Thyroid gland (tissue), 4 donors: ENCODE data around the gene C10orf90. TPM values are rescaled to one million over a fixed set of nuclear protein-coding genes. Genes with fewer than 3 reads are reported as not detected.

Source experiments
- DNase-seq, 2 donors: peaks; one replicate each; pipeline ENCODE4 v3.0.0-alpha.2; 2019
- H3K27ac ChIP-seq, 3 donors: fragments of 200-600 bp; sonication (generic); 1 replicate in 2 of 3; 2 replicates in 1 of 3; pipeline ENCODE4 v1.5.1; 2016 to 2019; ENCODE audit warnings: mild to moderate bottlenecking in 1 of 3, moderate library complexity in 1 of 3
- H3K27me3 ChIP-seq: fragments of 200-600 bp; sonication (generic); one replicate; pipeline ENCODE4 v1.5.1; 2019
- H3K36me3 ChIP-seq, 2 donors: fragments of 200-600 bp; sonication (generic); one replicate each; pipeline ENCODE4 v1.5.1; 2016 to 2019
- H3K4me1 ChIP-seq, 2 donors: fragments of 200-600 bp; sonication (generic); one replicate each; pipeline ENCODE4 v1.5.1; 2017 to 2019
- H3K4me3 ChIP-seq, 3 donors: fragments of 200-600 bp; sonication (generic); replicated peaks in 1 of 3; 1 replicate in 2 of 3; 2 replicates in 1 of 3; pipeline ENCODE4 v1.5.1; 2016; ENCODE audit warnings: mild to moderate bottlenecking in 1 of 3
- H3K9me3 ChIP-seq: fragments of 200-600 bp; sonication (generic); one replicate; pipeline ENCODE4 v1.5.1; 2017
- CTCF ChIP-seq, 6 experiments: fragments of 200-600 bp in 3 of 6; fragments of 450-650 bp in 3 of 6; sonication (generic) in 3 of 6; IDR thresholded peaks; one replicate each; pipeline ENCODE4 v1.5.1; 2016 to 2019; ENCODE audit warnings: antibody characterized with exemption in 6 of 6, mild to moderate bottlenecking in 2 of 6, inconsistent platforms in 1 of 6, moderate library complexity in 1 of 6
- POLR2A ChIP-seq, 2 donors: fragments of 450-650 bp; IDR thresholded peaks; one replicate each; pipeline ENCODE4 v1.6.1; 2017; ENCODE audit warnings: antibody characterized with exemption in 2 of 2, mild to moderate bottlenecking in 2 of 2, moderate library complexity in 1 of 2
- WGBS, 2 donors: methylation state at CpG; one replicate each; pipeline ENCODE4 v1.1.5; 2017; 5-methylcytosine and 5-hydroxymethylcytosine counted together
- intact Hi-C: fragments of 100-400 bp; cut with DNase I; formaldehyde crosslinking; loops from one replicate; pipeline ENCODE4 v1.15.1; 2023
- total RNA-seq, 4 donors: library from RNA; depleted of rRNA; stranded (reverse); fragments of >200 nt; gene quantifications; one replicate each; pipeline ENCODE4 v1.2.3, GENCODE V29; 2016

Gene C10orf90
- total RNA-seq, 4 donors from 2014 or later = 0.45 to 5.1 (median 2.0) TPM

DNA sequence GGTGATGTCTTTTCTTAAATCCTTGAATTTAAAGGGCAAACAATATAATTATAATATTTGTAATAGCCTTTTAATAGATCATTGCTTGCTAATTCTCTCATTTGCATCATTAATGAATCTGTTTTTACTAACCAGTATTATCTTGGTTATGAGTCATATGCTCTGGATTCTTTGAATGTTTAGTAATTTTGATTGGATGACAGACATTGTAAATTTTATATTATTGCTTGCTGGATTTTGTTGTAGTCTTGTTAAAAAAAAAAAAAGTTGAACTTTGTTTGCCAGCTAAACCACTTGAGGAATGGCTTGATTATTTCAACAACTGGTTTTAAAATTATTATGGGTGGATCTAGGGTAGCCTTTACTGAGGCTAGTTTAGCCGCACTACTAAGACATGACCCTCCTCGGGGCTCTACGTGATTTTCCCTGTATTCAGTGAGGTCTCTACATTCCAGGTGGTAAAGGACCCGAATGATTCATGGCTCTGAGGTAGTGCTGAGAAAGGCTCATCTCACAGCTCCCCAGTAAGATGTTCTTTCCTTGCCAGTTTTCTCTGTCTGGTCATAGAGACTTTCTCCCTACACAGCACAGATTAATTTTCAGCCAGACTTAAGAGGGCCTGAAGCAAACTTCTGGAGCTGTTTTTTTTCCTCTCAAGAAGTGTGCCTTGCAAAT is 8.5 kb downstream of the C10orf90 start:
- H3K27me3 ChIP-seq = no peaks in the 10 kb centered on the region
- no peaks in the 10 kb centered on the region for H3K9me3 ChIP-seq
- H3K36me3 ChIP-seq = no peaks in the 10 kb centered on the region
- intact Hi-C loops = no loop called here
- TF ChIP-seq POLR2A (IDR thresholded peaks at IDR 0.05) (no peak), CTCF (IDR thresholded peaks at IDR 0.05) (no peak)
- no peak overlapping the region for H3K4me3 ChIP-seq
- DNase-seq = no peak
- 73 to 75% methylated on average over 4 of the region's 4 CpGs for WGBS, 2 donors
- H3K27ac ChIP-seq = no peak overlapping the region
- H3K4me1 ChIP-seq = peaks cover 33 to 43% of the 10 kb centered on the region in 2 donors

GRCh38 chr10:126661356-126661755 is 9.1 kb downstream of the C10orf90 start:
- no peaks in the 10 kb centered on the region for H3K9me3 ChIP-seq
- H3K4me3 ChIP-seq = no peak overlapping the region
- peaks cover 36 to 49% of the 10 kb centered on the region in 2 donors for H3K4me1 ChIP-seq
- H3K27ac ChIP-seq = no peak overlapping the region
- no peaks in the 10 kb centered on the region for H3K27me3 ChIP-seq
- intact Hi-C loops = no loop called here
- TF ChIP-seq CTCF (IDR thresholded peaks at IDR 0.05) = no peak
- TF ChIP-seq POLR2A (IDR thresholded peaks at IDR 0.05) = no peak
- H3K36me3 ChIP-seq = no peaks in the 10 kb centered on the region
- 76 to 86% methylated on average over 1 of the region's 1 CpG for WGBS, 2 donors
- no peak for DNase-seq

DNA sequence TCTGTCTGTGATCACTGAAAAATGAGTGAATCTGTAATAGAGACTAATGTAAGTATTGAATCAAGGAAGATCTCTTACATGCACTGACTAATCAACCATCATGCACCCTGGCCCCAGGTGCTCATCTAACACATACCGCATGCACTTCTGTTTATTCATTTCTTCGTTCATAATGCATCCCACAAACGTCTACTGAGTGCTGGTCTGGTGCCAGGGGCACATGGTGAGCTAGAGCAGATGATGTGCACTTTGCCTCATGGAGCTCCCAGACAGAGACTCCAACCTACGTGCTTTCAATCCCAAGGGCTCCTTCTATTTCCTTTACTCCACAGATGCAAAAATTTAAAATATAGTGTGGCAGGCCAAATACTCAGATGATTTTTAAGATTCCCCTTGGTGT is 10.7 kb downstream of the C10orf90 start:
- Histone ChIP-seq H3K27ac (no peak overlapping the region), H3K4me3 (no peak overlapping the region), H3K9me3 (no peaks in the 10 kb centered on the region), H3K4me1 (peaks cover 41 to 52% of the 10 kb centered on the region in 2 donors), H3K27me3 (no peaks in the 10 kb centered on the region), H3K36me3 (no peaks in the 10 kb centered on the region)
- DNase-seq = no peak
- intact Hi-C loops = no loop called here
- no peak for TF ChIP-seq POLR2A (IDR thresholded peaks at IDR 0.05)
- no peak for TF ChIP-seq CTCF (IDR thresholded peaks at IDR 0.05)
- 82 to 87% methylated on average over 4 of the region's 4 CpGs for WGBS, 2 donors

DNA sequence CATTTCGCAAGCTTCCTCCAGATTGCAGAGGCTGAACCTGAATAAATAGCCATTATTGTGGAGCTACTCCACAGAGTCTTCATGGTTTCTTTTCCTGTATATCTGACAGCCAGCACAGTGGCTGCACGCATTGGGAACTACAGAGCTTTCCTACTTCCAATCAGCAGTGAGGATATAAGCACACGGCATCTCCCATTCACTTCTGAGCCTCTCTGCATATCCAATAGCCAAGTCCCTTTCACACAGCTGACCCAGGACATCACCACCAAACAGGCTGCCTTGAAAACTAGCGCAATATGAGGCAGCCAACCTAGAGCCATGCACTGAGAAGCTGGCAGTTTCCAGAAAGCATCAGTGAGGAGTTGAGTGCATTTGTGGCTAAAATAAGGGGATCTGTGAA is 11.6 kb downstream of the C10orf90 start:
- 93 to 96% methylated on average over 4 of the region's 4 CpGs for WGBS, 2 donors
- H3K27me3 ChIP-seq = no peaks in the 10 kb centered on the region
- intact Hi-C loops = no loop called here
- no peak for TF ChIP-seq POLR2A (IDR thresholded peaks at IDR 0.05)
- no peak overlapping the region for H3K4me3 ChIP-seq
- H3K36me3 ChIP-seq = no peaks in the 10 kb centered on the region
- DNase-seq = no peak
- H3K27ac ChIP-seq = no peak overlapping the region
- no peaks in the 10 kb centered on the region for H3K9me3 ChIP-seq
- H3K4me1 ChIP-seq = peaks cover 41 to 52% of the 10 kb centered on the region in 2 donors

DNA sequence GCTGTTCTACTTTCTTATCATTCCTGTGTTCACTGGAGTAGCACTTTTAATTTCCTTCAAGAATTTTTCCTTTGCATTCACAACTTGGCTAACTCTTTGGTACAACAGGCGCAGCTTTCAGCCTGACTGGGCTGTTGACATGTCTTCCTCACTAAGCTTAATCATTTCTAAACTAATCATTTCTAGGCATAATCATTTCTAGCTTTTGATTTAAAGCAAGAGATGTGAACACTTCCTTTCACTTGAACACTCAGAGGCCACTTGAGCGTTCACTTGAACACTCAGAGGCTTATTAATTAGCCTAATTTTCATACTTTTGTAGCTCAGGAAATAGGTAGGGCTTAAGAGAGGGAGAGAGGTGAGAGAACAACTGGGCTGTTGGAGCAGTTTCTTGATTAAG is 15.9 kb downstream of the C10orf90 start:
- peak; percentile 15 to 20 for DNase-seq

More for the DNA sequence above, 15.9 kb downstream of the C10orf90 start:
- H3K27ac ChIP-seq = peak overlapping the region; percentile 67 to 85 (median 78)
- H3K4me1 ChIP-seq = peaks cover 24 to 34% of the 10 kb centered on the region in 2 donors
- no peaks in the 10 kb centered on the region for H3K27me3 ChIP-seq
- no peaks in the 10 kb centered on the region for H3K9me3 ChIP-seq
- H3K4me3 ChIP-seq = no peak overlapping the region
- no peaks in the 10 kb centered on the region for H3K36me3 ChIP-seq
- no peak for TF ChIP-seq CTCF (IDR thresholded peaks at IDR 0.05)
- no peak for TF ChIP-seq POLR2A (IDR thresholded peaks at IDR 0.05)
- intact Hi-C loops = no loop called here
- WGBS, 2 donors = 44 to 58% methylated on average over 2 of the region's 2 CpGs
